ENCODE results near the gene TMEM255B.

TMEM255B gene

DNA sequence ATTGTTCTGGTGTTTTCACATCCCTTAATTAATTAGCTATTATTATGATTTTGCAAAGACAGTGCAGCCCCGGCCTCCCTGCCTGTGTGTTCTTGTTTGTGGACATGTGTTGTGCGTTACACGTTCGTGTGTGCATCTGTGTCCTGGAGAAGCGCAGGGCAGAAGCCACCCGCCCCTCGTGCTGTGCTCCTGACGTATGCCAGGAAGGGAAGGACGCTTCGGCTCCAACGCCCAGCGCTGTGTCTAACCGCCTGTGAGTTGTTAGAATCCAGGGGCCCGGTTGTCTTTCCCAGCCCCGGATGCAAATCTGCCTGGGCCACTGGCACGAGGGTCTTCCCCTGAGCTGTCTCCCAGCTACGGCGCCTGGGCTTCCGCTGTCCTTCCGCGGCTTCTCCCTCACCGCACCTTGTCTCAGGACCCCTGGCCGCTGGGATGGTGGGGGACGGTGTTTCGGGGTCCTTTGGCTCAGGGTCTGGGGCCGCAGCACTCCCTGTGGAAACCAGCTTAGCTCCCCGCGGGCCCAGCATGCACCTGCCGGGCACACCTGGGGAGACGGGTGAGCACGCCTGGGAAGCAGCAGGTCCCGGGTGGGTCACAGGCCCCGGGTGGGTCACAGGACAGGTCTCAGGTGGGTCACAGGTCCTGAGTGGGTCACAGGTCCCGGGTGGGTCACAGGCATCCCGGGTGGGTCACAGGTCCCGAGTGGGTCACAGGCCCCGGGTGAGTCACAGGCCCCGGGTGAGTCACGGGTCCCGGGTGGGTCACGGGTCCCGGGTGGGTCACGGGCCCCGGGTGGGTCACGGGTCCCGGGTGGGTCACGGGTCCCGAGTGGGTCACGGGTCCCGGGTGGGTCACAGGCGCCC lies 53.4 kb downstream of the TMEM255B start:
- no peak for TF ChIP-seq Cebpa-rat (IDR thresholded peaks at IDR 0.05)
- H4K20me1 ChIP-seq, result peaks cover 1 to 15% (median 11%) of the 10 kb centered on the region in 11 experiments; a peak in 17 of 22 replicates
- H3K27ac ChIP-seq, result no peak overlapping the region
- H3K9me3 ChIP-seq (replicated peaks in 1 of 11), result peaks cover 28 to 61% (median 37%) of the 10 kb centered on the region in 11 experiments
- no peak overlapping the region for H3K9ac ChIP-seq
- no peak overlapping the region for H3K4me2 ChIP-seq
- peaks cover 14 to 40% (median 30%) of the 10 kb centered on the region in 10 experiments for H3K4me1 ChIP-seq
- H3K27me3 ChIP-seq, result peaks cover 0 to 20% (median 0%) of the 10 kb centered on the region in 11 experiments; a peak in 3 of 22 replicates
- H3K4me3 ChIP-seq, result no peak overlapping the region
- peaks cover 0 to 6% (median 0%) of the 10 kb centered on the region in 11 experiments; a peak in 2 of 22 replicates for H3K36me3 ChIP-seq

DNA sequence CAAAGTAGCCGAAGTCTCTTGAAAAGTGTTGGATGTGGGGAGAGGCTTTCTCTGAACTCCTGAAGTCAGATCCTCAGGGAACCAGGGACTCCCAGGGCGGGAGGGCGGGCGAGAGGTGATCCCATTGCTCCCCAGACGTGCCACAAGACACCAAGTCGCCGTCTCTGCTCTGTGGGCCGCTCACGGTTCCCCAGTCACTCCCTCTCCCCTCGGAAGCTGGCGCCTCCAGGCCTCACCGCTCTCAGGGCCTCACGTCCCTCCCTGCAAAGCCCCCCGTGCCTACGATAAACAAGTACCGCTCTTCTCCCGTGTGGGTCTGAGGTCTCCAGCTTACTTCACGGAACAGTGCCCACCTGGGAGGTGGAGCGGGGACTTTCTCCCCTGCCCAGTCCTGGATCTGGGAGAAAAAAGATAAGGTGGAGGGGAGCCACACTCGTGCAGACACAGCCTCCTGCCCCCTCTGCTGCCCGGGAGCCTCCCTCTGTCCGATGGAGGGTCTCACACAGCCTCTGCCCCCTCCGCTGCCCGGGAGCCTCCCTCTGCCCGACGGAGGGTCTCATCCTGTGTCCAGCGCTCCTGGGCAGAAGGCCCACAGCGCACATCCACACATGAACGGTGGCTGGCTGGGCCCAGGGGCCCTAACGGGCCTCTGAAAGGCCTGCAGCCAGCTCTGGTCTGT lies 54.2 kb downstream of the TMEM255B start:
- H4K20me1 ChIP-seq, result peaks cover 9 to 23% (median 19%) of the 10 kb centered on the region in 11 experiments
- no peak overlapping the region for H3K9ac ChIP-seq
- TF ChIP-seq Cebpa-rat (IDR thresholded peaks at IDR 0.05), result no peak
- no peak overlapping the region for H3K27ac ChIP-seq
- H3K36me3 ChIP-seq, result peaks cover 0 to 12% (median 5%) of the 10 kb centered on the region in 11 experiments; a peak in 18 of 22 replicates
- no peak overlapping the region for H3K4me3 ChIP-seq
- H3K4me2 ChIP-seq, result no peak overlapping the region
- H3K9me3 ChIP-seq (replicated peaks in 1 of 11), result peaks cover 21 to 53% (median 29%) of the 10 kb centered on the region in 11 experiments
- H3K4me1 ChIP-seq, result peaks cover 22 to 43% (median 37%) of the 10 kb centered on the region in 10 experiments
- H3K27me3 ChIP-seq, result peaks cover 0 to 20% (median 0%) of the 10 kb centered on the region in 11 experiments; a peak in 3 of 22 replicates

DNA sequence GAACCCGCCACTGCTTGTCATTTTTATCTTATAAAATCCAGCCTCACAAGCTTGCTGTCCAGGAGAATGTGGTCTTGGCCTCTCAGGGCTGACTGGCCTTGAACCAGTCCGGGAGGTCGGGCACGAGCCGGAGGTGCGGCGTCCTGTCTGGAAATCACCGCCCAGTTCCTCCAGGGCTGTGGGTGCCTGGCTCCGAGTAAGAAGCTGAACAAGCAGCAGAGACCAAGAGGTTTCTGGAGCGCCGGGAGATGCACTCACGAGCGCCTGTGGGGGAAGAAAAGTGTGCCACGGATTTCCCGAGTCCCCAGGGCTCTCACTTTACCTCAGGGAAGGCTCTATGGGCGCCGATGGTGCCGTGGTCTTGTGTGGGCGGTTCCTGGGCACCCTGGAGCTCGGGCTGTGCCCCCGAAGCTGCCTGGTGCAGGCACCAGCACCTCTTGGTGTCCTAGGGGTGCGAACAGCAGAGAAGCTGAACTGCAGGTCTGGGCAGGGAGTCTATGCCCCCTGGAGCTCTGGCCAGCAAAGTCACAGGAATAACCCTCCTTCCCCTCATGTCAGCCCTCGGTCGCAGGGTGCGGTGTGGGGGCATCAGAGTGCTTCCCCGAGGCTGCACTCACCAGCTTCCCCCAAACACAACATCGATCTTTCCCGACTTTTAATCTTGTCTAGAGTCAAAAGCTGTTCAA lies 54.9 kb downstream of the TMEM255B start:
- Histone ChIP-seq H3K9me3 (replicated peaks in 1 of 11) (peaks cover 14 to 46% (median 22%) of the 10 kb centered on the region in 11 experiments), H3K27me3 (peaks cover 0 to 13% (median 0%) of the 10 kb centered on the region in 11 experiments; a peak in 3 of 22 replicates), H3K27ac (no peak overlapping the region), H3K4me2 (no peak overlapping the region), H4K20me1 (peaks cover 16 to 30% (median 26%) of the 10 kb centered on the region in 11 experiments), H3K4me1 (peaks cover 28 to 50% (median 44%) of the 10 kb centered on the region in 10 experiments), H3K36me3 (peaks cover 2 to 19% (median 12%) of the 10 kb centered on the region in 11 experiments; a peak in 21 of 22 replicates), H3K4me3 (no peak overlapping the region), H3K9ac (no peak overlapping the region)
- no peak for TF ChIP-seq Cebpa-rat (IDR thresholded peaks at IDR 0.05)

DNA sequence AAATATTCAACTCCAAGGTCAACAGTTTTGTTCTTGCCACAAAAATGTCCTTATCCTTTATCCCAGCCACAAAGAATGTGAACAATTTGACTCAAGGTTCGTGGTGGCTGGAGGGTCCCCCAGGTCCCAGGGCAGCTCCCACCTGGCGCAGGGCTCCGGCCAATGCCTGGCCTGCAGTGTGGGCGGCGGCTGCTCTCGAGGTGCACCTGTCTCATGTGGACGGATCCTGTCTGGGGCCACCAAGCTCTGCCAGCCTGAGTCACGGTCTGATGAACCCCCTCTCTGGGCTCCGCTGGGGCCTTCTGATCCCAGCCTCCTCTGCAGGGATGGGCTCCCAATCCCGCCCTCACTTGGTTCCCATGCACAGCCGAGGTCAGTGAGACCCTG lies 55.4 kb downstream of the TMEM255B start:
- peaks cover 10 to 41% (median 17%) of the 10 kb centered on the region in 11 experiments; a peak in 21 of 22 replicates for H3K9me3 ChIP-seq (replicated peaks in 1 of 11)
- no peak overlapping the region for H3K27ac ChIP-seq
- H3K4me2 ChIP-seq, result no peak overlapping the region
- H4K20me1 ChIP-seq, result peaks cover 22 to 36% (median 31%) of the 10 kb centered on the region in 11 experiments
- H3K4me1 ChIP-seq, result peaks cover 28 to 55% (median 49%) of the 10 kb centered on the region in 10 experiments
- H3K27me3 ChIP-seq, result peaks cover 0 to 12% (median 0%) of the 10 kb centered on the region in 11 experiments; a peak in 3 of 22 replicates
- peaks cover 7 to 24% (median 17%) of the 10 kb centered on the region in 11 experiments; a peak in 21 of 22 replicates for H3K36me3 ChIP-seq
- H3K9ac ChIP-seq, result no peak overlapping the region
- TF ChIP-seq Cebpa-rat (IDR thresholded peaks at IDR 0.05), result no peak
- H3K4me3 ChIP-seq, result no peak overlapping the region

DNA sequence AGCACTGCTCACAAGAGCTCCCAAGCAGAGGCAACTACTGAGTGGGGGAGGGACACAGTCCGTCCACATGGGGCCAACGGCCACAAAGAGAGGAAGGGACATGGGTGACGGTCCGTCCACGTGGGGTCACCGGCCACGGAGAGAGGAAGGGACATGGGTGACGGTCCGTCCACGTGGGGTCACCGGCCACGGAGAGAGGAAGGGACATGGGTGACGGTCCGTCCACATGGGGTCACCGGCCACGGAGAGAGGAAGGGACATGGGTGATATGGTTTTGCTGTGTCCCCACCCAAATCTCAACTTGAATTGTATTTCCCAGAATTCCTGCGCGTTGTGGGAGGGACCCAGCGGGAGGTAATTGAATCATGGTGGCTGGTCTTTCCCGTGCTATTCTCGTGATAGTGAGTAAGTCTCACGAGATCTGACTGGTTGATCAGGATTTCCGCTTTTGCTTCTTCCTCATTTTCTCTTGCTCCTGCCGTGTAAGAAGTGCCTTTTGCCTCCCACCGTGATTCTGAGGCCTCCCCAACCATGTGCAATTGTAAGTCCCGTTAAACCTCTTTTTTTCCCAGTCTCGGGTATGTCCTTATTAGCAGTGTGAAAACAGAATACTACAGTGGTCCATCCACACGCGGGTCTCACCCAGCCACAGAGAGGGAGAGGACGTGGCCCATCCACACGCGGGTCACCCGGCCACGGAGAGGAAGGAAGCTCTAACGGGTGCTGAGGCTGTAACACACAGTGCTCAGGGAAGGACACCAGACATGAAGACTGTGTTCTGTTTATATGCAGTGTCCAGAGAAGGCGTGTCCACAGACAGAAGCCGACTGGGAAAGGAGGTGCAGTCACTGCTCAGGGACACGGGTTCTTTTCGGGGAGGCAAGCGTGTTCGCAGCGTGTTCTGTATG lies 56.4 kb downstream of the TMEM255B start:
- Histone ChIP-seq H3K4me1 (peaks cover 28 to 50% (median 46%) of the 10 kb centered on the region in 10 experiments), H3K4me3 (peak overlapping the region; percentile 57 to 89 (median 70)), H3K27ac (peak overlapping the region; percentile 76 to 90 (median 85)), H3K27me3 (peaks cover 0 to 4% (median 0%) of the 10 kb centered on the region in 11 experiments; a peak in 2 of 22 replicates), H3K9me3 (replicated peaks in 1 of 11) (peaks cover 4 to 31% (median 7%) of the 10 kb centered on the region in 11 experiments; a peak in 18 of 22 replicates), H3K4me2 (peak overlapping the region; percentile 84 to 97 (median 91)), H3K36me3 (peaks cover 14 to 34% (median 27%) of the 10 kb centered on the region in 11 experiments; a peak in 21 of 22 replicates), H3K9ac (peak overlapping the region; percentile 76 to 92 (median 84)), H4K20me1 (peaks cover 31 to 44% (median 41%) of the 10 kb centered on the region in 11 experiments)
- TF ChIP-seq Cebpa-rat (IDR thresholded peaks at IDR 0.05), result no peak

DNA sequence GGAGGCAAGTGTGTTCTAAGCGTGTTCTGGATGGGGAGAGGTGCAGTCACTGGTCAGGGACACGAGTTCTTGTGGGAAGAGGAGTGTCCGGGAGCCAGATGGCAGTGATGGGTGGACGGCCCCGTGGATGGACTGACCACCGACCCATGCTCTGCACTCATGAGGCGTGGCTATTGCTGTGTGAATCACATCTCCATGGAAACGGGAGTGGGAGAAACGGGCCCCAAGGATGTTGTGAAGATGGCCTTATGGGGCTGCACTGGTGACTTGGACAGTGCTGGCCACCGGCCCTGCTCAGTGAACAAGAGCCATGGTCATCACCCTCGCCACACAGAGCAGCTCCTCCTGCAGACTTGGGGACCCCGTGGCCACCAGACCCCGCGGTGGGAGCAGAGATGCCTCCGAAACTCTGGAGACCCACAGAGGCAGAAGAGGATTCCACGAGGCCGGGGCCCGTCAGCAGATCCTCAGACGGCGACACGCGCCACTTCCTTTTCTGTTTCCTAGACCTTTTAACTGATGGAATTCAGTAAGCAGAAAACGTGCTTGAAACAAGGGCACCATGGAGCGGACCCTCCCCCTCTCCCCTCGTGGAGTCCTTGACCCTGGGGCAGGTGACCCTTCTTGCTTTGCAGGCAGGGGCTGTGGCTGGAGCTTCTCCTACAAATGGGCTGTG lies 57.4 kb downstream of the TMEM255B start:
- peaks cover 41 to 52% (median 50%) of the 10 kb centered on the region in 11 experiments for H4K20me1 ChIP-seq
- peaks cover 18 to 44% (median 37%) of the 10 kb centered on the region in 11 experiments for H3K36me3 ChIP-seq
- peaks cover 0 to 4% (median 0%) of the 10 kb centered on the region in 11 experiments; a peak in 2 of 22 replicates for H3K27me3 ChIP-seq
- no peak for TF ChIP-seq Cebpa-rat (IDR thresholded peaks at IDR 0.05)
- peak overlapping the region; percentile 76 to 90 (median 85); a peak in 21 of 22 replicates for H3K27ac ChIP-seq
- peak overlapping the region; percentile 57 to 89 (median 70) for H3K4me3 ChIP-seq
- peak overlapping the region; percentile 84 to 97 (median 91) for H3K4me2 ChIP-seq
- peak overlapping the region; percentile 76 to 92 (median 84); a peak in 21 of 22 replicates for H3K9ac ChIP-seq
- peaks cover 28 to 46% (median 41%) of the 10 kb centered on the region in 10 experiments for H3K4me1 ChIP-seq
- peaks cover 4 to 29% (median 6%) of the 10 kb centered on the region in 11 experiments; a peak in 18 of 22 replicates for H3K9me3 ChIP-seq (replicated peaks in 1 of 11)

Measured in BLaER1 treated with 17β-estradiol and CSF1 and Interleukin-3, amounts not matched to agents 10 nM and 100 nM (cell line).